ENCODE measurements around the gene DMBT1.

DMBT1 gene

DNA sequence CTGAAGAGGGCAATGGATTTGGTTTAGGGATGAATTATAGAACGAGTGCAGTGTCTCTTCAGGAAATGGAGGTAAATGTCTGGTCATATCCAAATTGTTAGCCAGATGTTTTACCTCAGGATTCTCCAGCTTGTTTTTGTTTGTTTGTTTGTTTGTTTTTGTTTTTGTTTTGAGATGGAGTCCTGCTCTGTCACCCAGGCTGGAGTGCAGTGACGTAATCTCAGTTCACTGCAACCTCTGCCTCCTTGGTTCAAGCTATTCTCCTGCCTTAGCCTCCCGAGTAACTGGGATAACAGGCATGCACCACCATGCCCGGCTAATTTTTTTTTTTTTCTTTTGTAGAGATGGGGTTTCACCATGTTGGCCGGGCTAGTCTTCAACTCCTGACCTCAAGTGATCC lies 132.2 kb downstream of the DMBT1 start:
- TF ChIP-seq, protein P1, sequence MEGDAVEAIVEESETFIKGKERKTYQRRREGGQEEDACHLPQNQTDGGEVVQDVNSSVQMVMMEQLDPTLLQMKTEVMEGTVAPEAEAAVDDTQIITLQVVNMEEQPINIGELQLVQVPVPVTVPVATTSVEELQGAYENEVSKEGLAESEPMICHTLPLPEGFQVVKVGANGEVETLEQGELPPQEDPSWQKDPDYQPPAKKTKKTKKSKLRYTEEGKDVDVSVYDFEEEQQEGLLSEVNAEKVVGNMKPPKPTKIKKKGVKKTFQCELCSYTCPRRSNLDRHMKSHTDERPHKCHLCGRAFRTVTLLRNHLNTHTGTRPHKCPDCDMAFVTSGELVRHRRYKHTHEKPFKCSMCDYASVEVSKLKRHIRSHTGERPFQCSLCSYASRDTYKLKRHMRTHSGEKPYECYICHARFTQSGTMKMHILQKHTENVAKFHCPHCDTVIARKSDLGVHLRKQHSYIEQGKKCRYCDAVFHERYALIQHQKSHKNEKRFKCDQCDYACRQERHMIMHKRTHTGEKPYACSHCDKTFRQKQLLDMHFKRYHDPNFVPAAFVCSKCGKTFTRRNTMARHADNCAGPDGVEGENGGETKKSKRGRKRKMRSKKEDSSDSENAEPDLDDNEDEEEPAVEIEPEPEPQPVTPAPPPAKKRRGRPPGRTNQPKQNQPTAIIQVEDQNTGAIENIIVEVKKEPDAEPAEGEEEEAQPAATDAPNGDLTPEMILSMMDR (IDR thresholded peaks at IDR 0.05; ENCODE audit: borderline replicate concordance, insufficient read depth, low read depth, low read length): no peak

More for the DNA sequence above, 132.2 kb downstream of the DMBT1 start:
- no peak overlapping the region for H3K4me3 ChIP-seq (ENCODE audit: low read depth, low read length)
